ENCODE results near the gene RMC1.
"Not testable (repeated sequence)": the region's sequence is repeated elsewhere in the genome, so short reads cannot be mapped to it uniquely, and the experiment has no call there.

The RMC1 gene

DNA sequence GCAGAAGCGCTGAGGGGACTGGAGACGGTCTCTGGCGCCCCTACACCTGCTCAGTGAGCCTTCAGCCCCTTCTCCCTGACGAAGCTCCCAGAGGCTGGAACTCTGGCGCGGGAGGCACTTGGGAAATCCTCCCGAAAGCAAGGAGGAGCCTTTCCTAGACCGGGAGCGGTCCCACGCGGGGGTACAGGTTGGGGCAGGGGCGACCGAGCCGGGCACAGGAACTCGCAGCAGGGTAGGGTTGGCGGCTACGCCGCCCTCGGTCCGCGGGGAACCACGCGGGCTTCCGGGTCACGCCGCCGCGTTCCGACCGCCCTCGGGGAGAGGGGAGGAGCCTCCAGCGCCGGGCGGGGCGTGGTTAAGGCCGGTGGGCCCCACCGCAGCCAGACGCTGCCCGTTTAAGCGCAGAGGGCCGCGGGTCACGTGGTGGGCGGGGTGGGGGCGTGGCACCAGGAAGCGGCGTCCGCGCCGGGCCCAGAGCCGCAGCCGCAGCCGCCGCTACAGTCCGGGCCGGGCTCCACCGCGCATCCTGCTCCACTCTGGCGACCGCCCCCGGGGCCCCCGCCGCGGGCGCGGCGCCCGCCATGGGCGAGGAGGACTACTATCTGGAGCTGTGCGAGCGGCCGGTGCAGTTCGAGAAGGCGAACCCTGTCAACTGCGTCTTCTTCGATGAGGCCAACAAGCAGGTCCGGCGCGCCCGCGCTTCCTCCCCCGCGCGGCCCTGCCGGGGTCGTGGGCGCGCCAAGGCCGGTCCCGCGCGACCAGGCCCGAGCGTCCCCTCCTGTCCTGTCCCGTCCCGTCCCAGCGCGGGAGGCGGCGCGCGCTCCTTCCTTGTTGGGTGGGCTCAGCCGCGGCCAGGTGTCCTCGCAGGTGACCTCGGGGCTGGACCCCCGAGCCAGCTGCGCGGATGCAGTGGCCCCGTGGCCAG lies at the start of gene RMC1:
Gene RMC1, plus strand, starts transcription at position 474 of the 925 bp plus-strand sequence. Its CDS starts 108 bp downstream, at position 582.
- peak; percentile 93 to 98 for DNase-seq (ENCODE audit: low read depth in 2 of 2)

DNA sequence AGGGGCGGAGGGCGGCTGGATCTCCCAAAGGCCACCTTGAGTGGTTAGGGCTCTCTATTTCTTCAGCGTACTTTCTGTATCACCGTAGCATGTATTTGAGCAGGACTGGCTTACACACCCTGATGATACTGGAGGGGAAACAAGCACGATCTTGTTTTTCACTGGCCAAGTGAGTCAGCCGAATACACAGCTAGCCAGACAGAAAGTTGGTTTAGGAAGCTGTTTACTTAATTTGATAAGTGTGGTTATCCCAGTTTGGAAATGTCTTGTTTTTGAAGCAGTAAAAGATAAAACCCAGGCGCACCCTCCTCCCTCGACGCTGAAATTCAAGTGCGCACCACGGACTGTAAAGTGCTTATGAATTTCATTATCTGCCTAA lies 49.6 kb upstream of the RMC1 start:
- no peak for DNase-seq (ENCODE audit: low read depth in 2 of 2)

GRCh38 chr18:23456835-23457234 lies 46.5 kb upstream of the RMC1 start:
- no peak for DNase-seq (ENCODE audit: low read depth in 2 of 2)

DNA sequence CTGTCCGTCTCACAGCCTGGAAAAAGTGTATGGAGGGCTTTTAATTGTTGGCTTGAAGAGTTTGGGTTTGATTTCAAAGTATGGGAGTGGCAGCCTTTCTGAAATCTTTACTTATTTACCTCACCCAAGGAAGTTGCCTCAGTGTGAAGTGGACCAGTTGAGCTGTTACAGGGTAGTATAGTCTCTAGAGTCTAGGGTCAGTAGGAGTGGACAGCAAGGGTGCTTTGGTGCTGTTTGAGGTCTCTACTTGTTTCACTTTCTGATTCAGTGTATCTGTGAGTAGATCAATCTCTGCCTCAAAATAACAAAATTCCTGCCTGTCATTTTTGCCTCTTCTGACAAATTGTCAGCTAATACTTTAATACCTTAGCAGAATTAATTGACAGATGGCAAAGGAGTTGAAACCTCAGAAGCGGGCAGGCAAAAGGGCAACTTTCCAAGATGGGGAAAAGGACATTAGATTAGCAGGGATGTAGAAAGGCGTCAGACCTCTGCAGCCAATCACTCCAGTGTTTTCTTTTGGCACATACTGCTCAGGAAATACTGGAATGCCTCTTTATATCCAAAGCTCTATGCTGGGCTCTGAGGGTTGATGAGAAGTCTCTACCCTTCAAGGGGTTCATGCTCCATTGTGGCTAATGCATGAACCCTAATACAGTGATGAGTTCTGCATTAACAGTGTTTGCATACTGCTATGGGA lies 44.3 kb upstream of the RMC1 start:
- no peak for DNase-seq (ENCODE audit: low read depth in 2 of 2)

GRCh38 chr18:23459530-23459921 lies 43.8 kb upstream of the RMC1 start:
- no peak for DNase-seq (ENCODE audit: low read depth in 2 of 2)

GRCh38 chr18:23460285-23461273 lies 42.7 kb upstream of the RMC1 start:
- DNase-seq (ENCODE audit: low read depth in 2 of 2), result no peak

DNA sequence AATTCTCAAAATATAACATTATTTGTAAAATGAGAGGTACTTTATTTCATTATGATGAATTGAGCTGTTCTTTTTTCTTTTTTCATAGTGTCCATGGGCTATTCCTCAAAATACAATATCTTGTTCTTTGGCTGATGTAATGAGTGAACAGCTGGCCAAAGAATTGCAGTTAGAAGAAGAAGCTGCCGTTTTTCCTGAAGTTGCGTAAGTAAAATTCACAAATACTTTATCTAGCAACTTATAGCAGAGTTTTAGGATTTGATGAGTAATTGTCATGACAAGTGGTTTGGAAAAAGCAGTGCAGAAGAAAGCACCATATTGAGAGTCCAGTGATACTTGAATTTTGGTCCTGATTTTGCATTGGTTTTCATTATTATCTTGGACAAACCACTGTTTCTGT lies 40.4 kb upstream of the RMC1 start:
- no peak for DNase-seq (ENCODE audit: low read depth in 2 of 2)

- DNase-seq (ENCODE audit: low read depth in 2 of 2), result no peak
These were observed 34.4 kb upstream of the RMC1 start for GRCh38 chr18:23468753-23469459.

DNA sequence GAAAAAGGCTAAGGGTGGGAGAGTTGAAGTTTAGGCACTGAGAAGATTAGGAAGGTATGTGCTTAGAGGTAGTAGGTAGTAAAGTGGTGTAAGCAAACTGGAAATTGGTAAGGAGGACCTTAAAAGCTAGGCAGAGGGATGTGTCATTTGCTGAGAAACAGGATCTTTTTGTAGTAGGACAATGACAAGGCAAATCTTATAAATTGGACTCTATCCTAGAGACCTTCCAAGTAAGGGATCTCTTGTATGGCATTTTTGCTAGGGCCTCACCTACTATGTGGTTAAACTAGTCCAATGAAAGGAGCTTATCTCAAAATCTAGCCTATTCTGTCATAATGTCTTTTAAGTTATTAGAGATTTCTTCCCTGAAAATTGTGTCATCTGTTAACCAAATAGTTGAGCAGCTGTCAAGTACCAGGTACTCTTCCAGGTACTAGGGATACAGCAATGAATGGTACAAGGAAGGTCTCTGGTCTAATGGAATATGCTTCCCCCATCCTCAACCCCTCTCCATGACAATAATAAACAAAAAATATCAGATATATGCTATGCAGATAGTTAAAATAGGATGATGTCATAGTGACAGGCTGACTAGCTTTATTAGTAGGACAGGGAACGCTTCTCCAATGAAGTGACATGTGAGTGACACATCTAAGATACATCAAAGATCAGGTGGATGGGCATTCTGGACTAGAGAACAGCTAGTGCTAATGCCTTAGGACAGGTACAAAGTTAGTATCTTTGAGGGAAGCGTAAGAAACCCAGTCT lies 32.5 kb upstream of the RMC1 start:
- DNase-seq (ENCODE audit: low read depth in 2 of 2), result no peak

GRCh38 chr18:23471486-23471885 lies 31.8 kb upstream of the RMC1 start:
- no peak for DNase-seq (ENCODE audit: low read depth in 2 of 2)

GRCh38 chr18:23479829-23480505 lies 23.3 kb upstream of the RMC1 start:
- DNase-seq (ENCODE audit: low read depth in 2 of 2), result no peak

DNA sequence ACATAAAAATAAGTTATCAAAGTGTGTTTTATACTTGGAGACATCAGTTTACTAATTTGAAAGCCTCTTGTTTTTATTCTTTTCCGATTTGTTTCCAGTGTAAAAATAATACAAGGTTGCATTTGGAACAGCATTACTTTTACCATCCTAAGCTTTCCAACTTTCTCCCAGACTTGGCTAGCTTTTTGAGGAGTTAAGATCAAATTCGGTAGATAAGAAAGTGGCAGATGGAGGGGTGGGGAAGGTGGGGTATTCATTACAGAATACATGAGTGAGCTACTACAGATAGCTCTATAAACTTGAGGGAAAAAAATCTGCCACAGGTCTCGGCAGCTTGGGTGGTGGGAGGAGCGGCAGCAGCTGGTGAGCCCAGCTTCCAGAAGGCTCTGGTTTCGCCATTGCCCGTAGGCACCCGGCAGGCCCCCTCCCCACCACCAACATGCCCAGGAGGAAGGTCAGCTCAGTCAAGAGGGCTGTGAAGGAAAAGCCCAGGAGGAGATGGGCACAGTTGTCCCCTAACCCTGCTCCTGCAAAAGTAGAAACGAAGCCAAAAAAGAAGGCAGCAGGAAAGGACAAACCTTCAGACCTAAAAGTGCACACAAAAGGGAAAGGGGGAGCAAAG lies 18.6 kb upstream of the RMC1 start:
- DNase-seq (ENCODE audit: low read depth in 2 of 2), result no peak

- no peak for DNase-seq (ENCODE audit: low read depth in 2 of 2)
These were observed 17.9 kb upstream of the RMC1 start for GRCh38 chr18:23485386-23485785.

DNA sequence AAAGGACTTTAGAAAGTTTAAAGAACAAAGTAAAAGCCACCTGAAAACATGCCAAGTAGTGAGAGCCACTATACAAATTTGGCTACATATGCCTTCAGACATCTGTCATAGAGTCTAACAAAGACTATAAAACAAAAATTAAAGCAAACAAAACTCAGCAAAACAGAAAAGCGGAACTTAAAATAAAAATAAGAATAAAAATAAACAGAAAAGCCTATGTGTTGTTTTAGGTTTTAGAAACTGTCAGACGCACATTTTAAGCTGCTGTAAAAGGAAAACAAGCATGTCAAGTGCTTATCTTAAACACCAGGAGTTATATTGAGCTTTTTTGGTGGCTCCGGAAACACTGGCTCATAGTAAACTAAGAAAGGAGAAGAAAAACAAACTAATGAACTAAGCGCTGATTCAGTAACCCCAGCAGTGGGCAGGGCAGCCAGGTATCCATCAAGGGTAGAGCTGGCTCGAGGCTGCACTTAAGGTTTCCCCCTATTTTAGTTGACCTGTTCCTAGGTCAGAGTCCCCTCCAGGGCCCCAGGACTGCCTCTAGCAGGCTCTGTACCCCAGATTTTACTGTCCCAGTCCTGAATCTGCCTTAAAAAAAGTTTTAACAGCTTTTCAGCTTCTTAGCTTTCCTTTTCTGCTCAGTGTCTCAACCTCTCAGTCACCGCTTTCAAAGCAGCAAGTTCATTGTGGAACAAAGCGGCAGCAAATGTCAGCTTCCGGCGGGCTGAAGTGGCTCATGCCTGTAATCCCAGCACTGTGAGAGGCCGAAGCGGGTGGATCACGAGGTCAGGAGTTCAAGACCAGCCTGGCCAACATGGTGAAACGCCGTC lies 15.4 kb upstream of the RMC1 start:
- DNase-seq (ENCODE audit: low read depth in 2 of 2), result peak in 1 of 2 donors; percentile 33

DNA sequence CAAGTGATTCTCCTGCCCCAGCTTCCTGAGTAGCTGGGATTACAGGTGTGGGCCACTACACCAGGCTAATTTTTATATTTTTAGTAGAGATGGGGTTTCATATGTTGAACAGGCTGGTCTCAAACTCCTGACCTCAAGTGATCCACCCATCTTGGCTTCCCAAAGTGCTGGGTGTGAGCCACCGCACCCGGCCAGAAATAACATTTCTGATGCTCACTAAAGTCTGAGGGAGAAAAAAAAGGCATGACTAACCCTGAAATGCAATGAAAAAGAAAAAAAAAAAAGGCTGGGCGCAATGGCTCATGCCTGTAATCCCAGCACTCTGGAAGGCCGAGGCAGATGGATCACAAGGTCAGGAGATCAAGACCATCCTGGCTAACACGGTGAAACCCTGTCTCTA lies 13.7 kb upstream of the RMC1 start:
- DNase-seq (ENCODE audit: low read depth in 2 of 2), result not testable (repeated sequence)

GRCh38 chr18:23493654-23494053 lies 9.7 kb upstream of the RMC1 start:
- DNase-seq (ENCODE audit: low read depth in 2 of 2), result no peak

DNA sequence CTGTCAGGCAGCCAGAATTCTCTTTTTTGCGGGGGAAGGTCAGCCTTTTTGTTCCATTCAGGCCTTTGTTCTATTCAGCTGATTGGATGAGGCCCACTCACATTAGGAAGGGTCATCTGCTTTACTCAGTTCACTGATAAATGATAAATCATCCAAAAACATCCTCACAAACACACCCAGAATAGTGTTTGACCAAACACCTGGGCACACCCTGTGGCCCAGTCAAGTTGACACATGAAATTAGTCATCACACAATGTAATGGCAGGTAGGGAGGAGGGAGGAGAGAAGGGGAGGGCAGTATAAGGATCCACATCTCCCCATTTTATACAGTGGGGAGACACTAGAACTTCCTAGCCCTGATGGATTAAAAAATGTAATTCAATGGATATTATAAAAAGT lies 8.3 kb upstream of the RMC1 start:
- no peak for DNase-seq (ENCODE audit: low read depth in 2 of 2)

GRCh38 chr18:23495723-23496440 lies 7.4 kb upstream of the RMC1 start:
- DNase-seq (ENCODE audit: low read depth in 2 of 2), result no peak

All from stimulated activated CD4-positive, alpha-beta T cell treated with anti-CD3 and anti-CD28 coated beads, Interleukin-15, amount 100 ng/mL, for 48 hours (primary cell).